Measurements from ENCODE around the gene MITF. TPM values are rescaled to one million over a fixed set of nuclear protein-coding genes. Genes with fewer than 3 reads are reported as not detected.

MITF gene
- total RNA-seq, 1 experiment from 2014 or later = 0.21 TPM

- no peak for DNase-seq
- H3K36me3 ChIP-seq (replicated peaks; ENCODE audit: control insufficient read depth, insufficient read depth, low read length) = no peaks in the 10 kb centered on the region
- H3K27me3 ChIP-seq (ENCODE audit: control insufficient read depth, insufficient read depth, low read length) = no peaks in the 10 kb centered on the region
- no peak overlapping the region for H3K4me3 ChIP-seq (ENCODE audit: insufficient read depth, low read depth, low read length)
Observed at GRCh38 chr3:69838696-69839515, 99.6 kb downstream of the MITF start.

GRCh38 chr3:69842351-69842750 lies 103.1 kb downstream of the MITF start:
- DNase-seq = no peak
- H3K27me3 ChIP-seq (ENCODE audit: control insufficient read depth, insufficient read depth, low read length) = no peaks in the 10 kb centered on the region
- H3K36me3 ChIP-seq (replicated peaks; ENCODE audit: control insufficient read depth, insufficient read depth, low read length) = no peaks in the 10 kb centered on the region
- no peak overlapping the region for H3K4me3 ChIP-seq (ENCODE audit: insufficient read depth, low read depth, low read length)

GRCh38 chr3:69842789-69843188 lies 103.5 kb downstream of the MITF start:
- no peaks in the 10 kb centered on the region for H3K36me3 ChIP-seq (replicated peaks; ENCODE audit: control insufficient read depth, insufficient read depth, low read length)
- DNase-seq = no peak
- H3K4me3 ChIP-seq (ENCODE audit: insufficient read depth, low read depth, low read length) = no peak overlapping the region

GRCh38 chr3:69844706-69845105 lies 105.4 kb downstream of the MITF start:
- no peak for DNase-seq
- no peaks in the 10 kb centered on the region for H3K27me3 ChIP-seq (ENCODE audit: control insufficient read depth, insufficient read depth, low read length)
- no peak overlapping the region for H3K4me3 ChIP-seq (ENCODE audit: insufficient read depth, low read depth, low read length)
- no peaks in the 10 kb centered on the region for H3K36me3 ChIP-seq (replicated peaks; ENCODE audit: control insufficient read depth, insufficient read depth, low read length)

More at GRCh38 chr3:69842789-69843188, 103.5 kb downstream of the MITF start:
- H3K27me3 ChIP-seq (ENCODE audit: control insufficient read depth, insufficient read depth, low read length) = no peaks in the 10 kb centered on the region

GRCh38 chr3:69847303-69847702 lies 108.0 kb downstream of the MITF start:
- Histone ChIP-seq H3K4me3 (ENCODE audit: insufficient read depth, low read depth, low read length) (no peak overlapping the region), H3K27me3 (ENCODE audit: control insufficient read depth, insufficient read depth, low read length) (no peaks in the 10 kb centered on the region), H3K36me3 (replicated peaks; ENCODE audit: control insufficient read depth, insufficient read depth, low read length) (no peaks in the 10 kb centered on the region)
- DNase-seq = no peak

- Histone ChIP-seq H3K36me3 (replicated peaks; ENCODE audit: control insufficient read depth, insufficient read depth, low read length) (no peaks in the 10 kb centered on the region), H3K27me3 (ENCODE audit: control insufficient read depth, insufficient read depth, low read length) (no peaks in the 10 kb centered on the region), H3K4me3 (ENCODE audit: insufficient read depth, low read depth, low read length) (no peak overlapping the region)
- DNase-seq = no peak
Observed at GRCh38 chr3:69848113-69848512, 108.8 kb downstream of the MITF start.

- no peaks in the 10 kb centered on the region for H3K36me3 ChIP-seq (replicated peaks; ENCODE audit: control insufficient read depth, insufficient read depth, low read length)
- DNase-seq = no peak
- no peaks in the 10 kb centered on the region for H3K27me3 ChIP-seq (ENCODE audit: control insufficient read depth, insufficient read depth, low read length)
- H3K4me3 ChIP-seq (ENCODE audit: insufficient read depth, low read depth, low read length) = no peak overlapping the region
Observed at GRCh38 chr3:69850849-69851248, 111.6 kb downstream of the MITF start.

GRCh38 chr3:69853027-69853426 lies 113.8 kb downstream of the MITF start:
- H3K27me3 ChIP-seq (ENCODE audit: control insufficient read depth, insufficient read depth, low read length) = no peaks in the 10 kb centered on the region
- DNase-seq = no peak
- H3K36me3 ChIP-seq (replicated peaks; ENCODE audit: control insufficient read depth, insufficient read depth, low read length) = no peaks in the 10 kb centered on the region
- no peak overlapping the region for H3K4me3 ChIP-seq (ENCODE audit: insufficient read depth, low read depth, low read length)

- no peak for DNase-seq
- Histone ChIP-seq H3K36me3 (replicated peaks; ENCODE audit: control insufficient read depth, insufficient read depth, low read length) (no peaks in the 10 kb centered on the region), H3K4me3 (ENCODE audit: insufficient read depth, low read depth, low read length) (no peak overlapping the region), H3K27me3 (ENCODE audit: control insufficient read depth, insufficient read depth, low read length) (no peaks in the 10 kb centered on the region)
Observed at GRCh38 chr3:69855436-69856162, 116.3 kb downstream of the MITF start.

- no peak for DNase-seq
- no peaks in the 10 kb centered on the region for H3K36me3 ChIP-seq (replicated peaks; ENCODE audit: control insufficient read depth, insufficient read depth, low read length)
- H3K4me3 ChIP-seq (ENCODE audit: insufficient read depth, low read depth, low read length) = no peak overlapping the region
- no peaks in the 10 kb centered on the region for H3K27me3 ChIP-seq (ENCODE audit: control insufficient read depth, insufficient read depth, low read length)
Observed at GRCh38 chr3:69856965-69857705, 117.9 kb downstream of the MITF start.

- Histone ChIP-seq H3K36me3 (replicated peaks; ENCODE audit: control insufficient read depth, insufficient read depth, low read length) (no peaks in the 10 kb centered on the region), H3K4me3 (ENCODE audit: insufficient read depth, low read depth, low read length) (no peak overlapping the region), H3K27me3 (ENCODE audit: control insufficient read depth, insufficient read depth, low read length) (no peaks in the 10 kb centered on the region)
- no peak for DNase-seq
Observed at GRCh38 chr3:69861556-69861955, 122.3 kb downstream of the MITF start.

- no peak for DNase-seq
- Histone ChIP-seq H3K27me3 (ENCODE audit: control insufficient read depth, insufficient read depth, low read length) (no peaks in the 10 kb centered on the region), H3K36me3 (replicated peaks; ENCODE audit: control insufficient read depth, insufficient read depth, low read length) (no peaks in the 10 kb centered on the region), H3K4me3 (ENCODE audit: insufficient read depth, low read depth, low read length) (no peak overlapping the region)
Observed at GRCh38 chr3:69864141-69864540, 124.9 kb downstream of the MITF start.

GRCh38 chr3:69864766-69865165 lies 125.5 kb downstream of the MITF start:
- no peak for DNase-seq
- Histone ChIP-seq H3K27me3 (ENCODE audit: control insufficient read depth, insufficient read depth, low read length) (no peaks in the 10 kb centered on the region), H3K4me3 (ENCODE audit: insufficient read depth, low read depth, low read length) (no peak overlapping the region), H3K36me3 (replicated peaks; ENCODE audit: control insufficient read depth, insufficient read depth, low read length) (no peaks in the 10 kb centered on the region)

GRCh38 chr3:69865925-69866679 lies 126.8 kb downstream of the MITF start:
- Histone ChIP-seq H3K4me3 (ENCODE audit: insufficient read depth, low read depth, low read length) (no peak overlapping the region), H3K36me3 (replicated peaks; ENCODE audit: control insufficient read depth, insufficient read depth, low read length) (no peaks in the 10 kb centered on the region), H3K27me3 (ENCODE audit: control insufficient read depth, insufficient read depth, low read length) (no peaks in the 10 kb centered on the region)
- DNase-seq = no peak
